NCI-H2081 treated with DMSO at 0.1 percent for 48 hours (cell line): Measurements from ENCODE around the gene MAP4K5.
"Not testable (repeated sequence)": the region's sequence is repeated elsewhere in the genome, so short reads cannot be mapped to it uniquely, and the experiment has no call there.

Experiments used
- DNase-seq: peaks from one replicate; lab custom pipeline; 2025; lab: John Stamatoyannopoulos, UW

Gene MAP4K5

DNA sequence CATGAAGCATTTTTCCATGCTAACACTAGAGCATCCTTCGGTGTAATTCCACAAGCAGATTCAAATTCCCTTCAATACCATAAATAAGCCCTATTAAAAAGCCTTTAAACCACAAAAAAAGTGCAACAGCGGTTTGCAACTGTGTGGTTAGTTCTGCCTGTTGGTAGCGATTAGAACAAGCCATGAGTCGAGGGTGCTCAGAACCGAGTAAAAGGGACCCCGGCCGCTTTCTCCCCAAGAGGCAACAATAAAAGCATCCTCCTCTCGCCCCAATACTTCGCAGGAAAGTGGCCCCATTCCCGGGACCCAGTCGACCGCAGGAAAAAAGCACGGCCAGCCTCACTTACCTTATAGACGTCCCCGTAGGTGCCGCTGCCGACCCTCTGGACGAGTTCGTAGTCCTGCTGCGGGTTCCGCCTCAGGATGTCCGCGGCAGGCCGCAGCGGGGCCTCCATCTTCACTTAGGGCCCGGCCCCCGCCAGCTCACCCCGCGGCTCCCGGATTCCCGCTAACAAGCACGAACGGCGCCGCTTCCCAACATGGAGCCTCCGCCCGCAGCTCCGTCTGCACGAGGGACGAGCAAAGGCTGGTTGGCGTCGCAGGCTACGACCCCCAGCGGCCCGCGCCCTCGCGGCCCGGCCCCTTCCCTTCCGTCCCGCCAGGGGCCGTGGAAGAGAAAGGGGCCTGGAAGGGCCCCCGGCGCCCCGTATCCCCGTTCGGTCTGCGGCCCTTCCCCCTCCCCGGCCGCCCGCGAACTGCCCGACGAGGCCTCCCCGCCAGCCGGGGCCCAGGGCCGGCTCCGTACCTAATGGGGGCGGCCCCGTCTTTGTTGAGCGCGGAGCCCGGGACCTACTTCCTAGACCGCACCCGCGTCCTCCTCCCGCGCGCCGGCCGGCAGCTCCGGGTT, 521 bp downstream of the MAP4K5 start:
- no peak for DNase-seq

DNA sequence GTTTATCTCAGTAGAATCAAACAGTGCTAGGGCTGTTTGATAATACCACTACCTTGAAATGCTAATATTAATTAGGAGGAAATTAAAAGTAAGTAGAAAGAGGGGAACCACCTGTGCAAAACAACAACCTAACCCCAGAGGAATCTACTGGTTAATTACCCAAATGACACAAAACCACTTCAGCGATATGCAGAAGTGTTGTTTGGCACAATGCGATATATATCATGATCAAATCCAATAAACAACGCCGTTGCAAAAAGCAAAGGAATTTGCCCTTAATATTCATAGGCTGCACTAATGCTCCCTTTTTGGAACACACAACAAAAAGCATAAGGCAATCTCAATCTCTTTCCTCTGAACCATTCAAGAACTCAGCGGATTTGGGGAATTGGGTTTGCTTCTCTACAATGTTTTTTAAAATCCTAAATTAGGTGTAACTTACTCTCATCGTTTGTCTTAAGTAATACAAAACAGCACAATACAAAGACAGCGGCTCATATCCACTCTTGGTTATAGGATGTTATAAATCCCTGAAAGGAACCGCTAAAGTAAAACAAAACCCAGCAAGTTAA, 1.5 kb downstream of the MAP4K5 start:
- DNase-seq, result no peak

DNA sequence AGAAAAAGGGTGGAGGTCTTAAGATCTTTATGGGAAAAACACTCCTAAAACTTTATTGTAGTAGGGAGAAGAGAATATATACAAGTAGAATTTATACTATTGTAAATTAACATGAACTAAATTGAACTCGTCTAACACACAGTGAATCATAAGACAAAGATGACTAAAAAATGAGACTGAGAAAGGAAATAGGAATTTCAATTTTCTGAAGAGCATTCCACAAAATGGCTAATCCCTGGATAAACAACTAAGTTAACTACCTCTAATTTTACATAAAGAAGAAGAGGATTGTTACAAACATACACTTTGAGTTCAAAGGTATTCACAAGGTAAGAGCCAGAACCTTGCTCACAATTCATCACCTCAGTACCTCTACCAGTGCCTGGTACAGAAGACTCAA, 2.0 kb downstream of the MAP4K5 start:
- DNase-seq, result no peak

DNA sequence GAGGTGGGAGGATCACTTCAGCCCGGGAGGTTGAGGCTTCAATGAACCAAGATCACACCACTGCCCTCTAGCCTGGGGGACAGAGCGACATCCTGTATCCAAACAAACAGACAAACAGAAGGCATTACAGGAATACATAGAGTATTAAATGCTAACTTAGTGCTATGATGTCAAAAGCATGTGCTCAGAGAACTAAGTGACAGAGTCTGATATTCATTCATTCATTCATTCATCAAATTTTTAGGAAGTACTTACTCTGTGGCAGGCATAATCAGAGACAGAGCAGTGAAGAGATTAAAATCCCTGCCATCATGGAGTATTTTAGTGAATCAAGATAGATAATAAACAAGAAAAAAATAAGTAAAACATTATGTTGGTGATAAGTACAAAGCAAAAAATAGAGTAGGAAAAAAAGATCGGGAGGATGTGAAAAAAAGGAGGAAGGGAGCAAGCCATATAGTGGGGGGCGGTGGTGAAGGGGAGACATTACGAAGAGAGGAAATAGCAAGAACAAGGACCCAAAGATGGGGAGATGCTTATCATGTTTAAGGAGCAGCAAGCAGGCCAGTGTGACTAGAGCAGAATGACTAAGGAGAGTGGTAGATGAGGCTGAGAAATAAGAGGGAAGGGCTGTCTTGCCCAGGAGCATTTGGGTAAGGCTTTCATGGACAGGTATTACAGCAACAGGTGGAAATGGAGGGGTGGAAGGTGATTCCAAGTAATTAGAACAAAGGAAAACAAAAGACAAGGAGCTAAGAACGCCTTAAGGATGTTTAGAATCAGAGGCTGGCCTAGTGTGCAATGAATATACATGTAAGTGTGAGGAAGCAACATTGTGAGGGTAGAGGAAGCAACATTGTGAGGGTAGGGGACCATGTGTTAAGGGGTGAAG, 2.8 kb downstream of the MAP4K5 start:
- DNase-seq, result no peak

DNA sequence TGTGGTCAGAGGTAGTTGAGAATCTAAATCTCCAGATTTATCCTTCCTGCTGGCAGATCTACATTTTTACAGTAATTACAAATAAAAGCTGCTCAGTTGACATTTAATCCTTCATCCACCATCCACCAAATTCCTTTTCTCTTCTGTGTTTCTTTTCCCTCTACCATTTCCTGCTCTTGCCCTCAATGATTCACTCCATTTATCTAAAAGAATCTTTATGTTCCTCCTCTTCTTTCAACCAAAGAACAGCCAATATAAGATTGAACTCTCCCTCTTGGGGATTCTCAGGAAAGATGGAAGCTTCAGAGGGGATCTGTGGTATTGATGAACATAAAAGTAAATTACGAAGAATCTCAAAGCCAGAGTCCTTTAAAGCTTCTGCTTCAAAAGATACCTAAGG, 4.4 kb downstream of the MAP4K5 start:
- DNase-seq, result no peak

DNA sequence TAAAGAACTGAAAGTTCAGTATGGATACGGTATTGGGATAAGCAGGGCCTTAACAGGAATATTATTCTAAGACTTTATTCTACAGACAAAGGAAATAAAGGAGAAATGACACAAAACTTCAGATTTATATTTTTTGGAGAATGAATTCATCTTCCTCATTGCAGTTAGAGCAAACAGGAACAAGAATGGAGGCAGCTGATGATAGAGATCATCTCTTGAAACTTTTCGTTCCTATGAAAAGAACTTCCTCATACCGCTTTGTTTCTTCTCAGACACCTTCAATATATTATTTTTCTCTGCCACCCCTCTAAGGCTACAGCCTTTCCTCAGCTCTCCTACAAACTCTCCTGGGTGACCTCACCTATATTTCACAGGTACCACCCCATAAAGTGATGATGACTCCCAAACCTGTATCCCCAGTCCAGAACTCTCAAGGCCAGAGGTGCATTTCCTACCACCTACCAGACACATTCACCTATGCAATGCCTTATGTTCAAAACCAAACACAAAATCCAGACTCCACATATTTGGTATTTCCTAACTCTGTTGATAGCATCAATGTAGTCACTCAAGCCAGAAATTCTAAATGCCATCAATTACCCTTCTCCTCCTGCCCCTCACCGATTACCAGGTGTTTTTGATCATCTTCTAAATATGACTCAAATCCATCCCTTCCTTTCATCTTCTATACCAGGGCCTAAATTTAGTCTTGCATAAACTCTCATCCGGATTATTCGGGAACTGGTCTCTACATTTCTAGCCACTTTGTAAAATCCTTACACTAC, 7.4 kb downstream of the MAP4K5 start:
- no peak for DNase-seq

DNA sequence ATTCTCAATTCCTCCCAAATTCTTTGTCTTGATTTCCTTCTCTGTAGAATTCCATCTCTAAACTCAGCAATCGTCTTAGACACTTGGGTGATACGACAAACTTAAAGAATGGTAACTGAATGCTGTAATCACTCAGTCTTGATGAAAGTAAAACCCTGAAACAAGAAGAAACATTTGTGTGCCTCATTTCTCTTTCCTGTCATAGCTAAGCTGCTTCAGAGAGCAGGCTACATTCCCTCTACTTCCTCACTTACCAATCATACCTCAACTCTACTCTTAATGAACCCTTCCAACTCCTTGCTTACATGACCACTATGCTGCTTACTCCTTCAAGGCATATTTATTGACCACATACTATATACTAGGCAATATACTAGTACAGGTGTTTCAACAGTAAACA, 8.3 kb downstream of the MAP4K5 start:
- DNase-seq, result no peak

DNA sequence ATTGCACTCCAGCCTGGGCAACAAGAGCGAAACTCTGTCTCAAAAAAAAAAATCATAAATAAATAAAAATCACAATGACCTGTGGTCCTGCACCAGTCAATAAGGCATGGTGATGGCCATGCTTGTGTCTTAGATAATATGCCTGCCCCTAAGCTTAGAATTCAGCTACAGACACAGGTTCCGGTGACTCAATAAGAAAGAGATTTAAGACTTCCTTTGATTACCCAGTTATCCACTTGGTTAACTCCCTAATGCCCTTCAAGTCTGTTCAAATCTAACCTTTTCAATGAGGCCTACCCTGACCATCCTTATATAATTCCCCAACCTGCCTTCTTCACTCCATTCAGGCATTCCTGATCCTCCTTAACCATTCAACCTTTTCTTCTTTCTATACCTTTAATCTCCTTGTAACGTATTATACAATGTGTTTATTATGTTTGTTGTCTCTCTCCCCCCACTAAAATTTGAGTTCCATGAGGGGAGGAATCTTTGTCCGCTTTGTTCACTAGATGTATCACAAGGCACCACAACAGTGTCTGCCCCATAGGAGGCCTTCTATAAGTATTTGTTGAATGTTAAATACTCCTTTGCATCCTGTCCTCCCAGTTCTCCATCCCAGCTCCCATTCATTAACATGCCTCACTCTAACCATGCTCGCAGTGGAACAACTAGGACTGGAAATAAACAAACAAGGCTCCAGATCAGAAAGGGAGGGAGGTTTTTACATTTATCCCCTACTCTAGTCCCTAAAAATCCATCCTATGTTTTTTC, 8.9 kb downstream of the MAP4K5 start:
- no peak for DNase-seq

DNA sequence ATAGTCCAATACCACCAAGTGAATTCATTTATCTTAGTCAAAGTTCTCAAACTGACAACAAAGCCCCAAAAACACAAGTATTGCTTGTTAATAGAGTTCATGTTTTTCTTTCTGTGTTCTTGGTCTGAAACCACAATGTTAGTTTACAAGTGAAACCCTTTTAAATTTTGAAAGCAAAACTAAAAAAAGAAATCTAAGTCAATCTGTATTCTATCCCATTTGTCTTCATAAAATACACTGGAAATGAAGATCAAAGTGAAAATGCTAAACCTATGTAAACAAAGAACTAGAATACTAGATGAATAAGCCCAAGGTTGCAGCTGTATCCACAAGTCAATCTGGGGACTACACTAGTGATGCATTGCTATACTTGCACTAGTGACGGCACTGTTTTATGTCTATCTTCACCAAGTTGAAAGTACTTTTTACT, 10.4 kb downstream of the MAP4K5 start:
- no peak for DNase-seq

DNA sequence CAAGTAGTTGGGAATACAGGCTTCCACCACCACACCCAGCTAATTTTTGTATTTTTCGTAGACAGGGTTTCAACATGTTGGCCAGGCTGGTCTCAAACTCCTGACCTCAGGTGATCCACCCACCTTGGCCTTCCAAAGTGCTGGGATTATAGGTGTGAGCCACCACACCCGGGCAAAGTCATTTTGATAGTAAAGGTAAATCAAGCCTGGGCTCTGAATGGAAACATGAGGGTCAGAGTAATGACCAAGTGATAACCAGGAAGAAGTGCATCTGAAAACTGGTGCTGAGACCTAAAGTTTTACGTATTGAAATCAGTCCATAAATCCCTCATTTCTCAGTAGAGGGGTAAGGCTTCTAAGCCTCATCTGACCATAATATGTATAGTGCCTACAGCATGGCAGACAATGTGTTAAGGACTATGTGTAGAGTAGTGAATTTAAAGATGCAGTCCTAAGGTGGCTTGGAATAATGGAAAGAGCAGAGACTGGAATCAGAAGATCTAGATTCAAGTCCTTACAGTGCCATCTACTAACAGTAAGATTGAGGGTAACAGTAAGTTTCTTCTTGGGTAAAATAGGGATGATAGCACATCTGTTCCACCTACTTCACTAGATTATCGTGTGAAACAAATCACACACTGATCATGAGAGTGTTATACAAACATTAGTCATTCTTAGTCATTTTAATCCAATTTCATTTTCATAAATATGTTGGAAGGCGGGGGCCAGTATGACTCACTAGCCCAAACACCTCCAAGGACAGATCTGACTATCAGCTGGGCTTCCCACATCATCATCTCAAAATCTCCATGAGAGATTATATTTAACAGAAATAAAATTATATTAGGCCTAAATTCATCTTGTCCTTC, 11.2 kb downstream of the MAP4K5 start:
- DNase-seq, result no peak

DNA sequence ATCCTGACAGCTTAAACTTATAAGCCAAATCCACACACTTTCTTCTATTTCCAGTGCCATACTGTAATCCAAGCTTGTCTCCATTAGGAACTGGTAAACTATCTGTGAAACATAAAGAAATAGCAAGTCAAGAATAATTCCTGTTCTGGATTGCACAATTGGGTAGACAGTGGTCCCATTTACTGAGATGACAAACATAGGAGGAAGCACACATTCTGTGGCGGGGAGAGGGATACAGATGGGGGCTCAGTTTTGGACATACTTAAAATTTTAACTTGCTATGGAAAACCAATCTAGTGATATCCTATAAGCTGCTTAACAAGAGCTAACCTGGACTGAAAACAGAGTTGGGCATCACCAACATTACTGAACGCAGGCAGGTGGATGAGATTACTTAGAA, 16.3 kb downstream of the MAP4K5 start:
- no peak for DNase-seq

DNA sequence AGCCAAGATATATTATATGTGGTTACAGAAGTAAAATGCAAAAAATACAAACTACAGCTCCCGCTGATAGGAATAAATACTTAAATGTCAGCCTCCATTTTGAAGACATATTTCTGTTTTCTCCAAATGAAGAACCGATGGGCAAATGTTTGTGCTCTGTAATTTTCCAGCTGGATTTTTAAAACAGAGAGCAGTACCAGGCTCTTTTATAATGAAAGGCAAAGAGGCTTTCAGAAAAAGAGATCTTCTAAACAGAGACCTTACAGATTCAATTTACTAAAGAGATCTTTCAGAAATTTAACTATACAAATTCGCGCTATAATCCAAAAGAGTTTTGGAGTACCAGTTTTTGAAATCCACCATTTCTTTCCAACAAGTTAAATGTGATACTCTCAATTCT, 19.9 kb downstream of the MAP4K5 start:
- no peak for DNase-seq

DNA sequence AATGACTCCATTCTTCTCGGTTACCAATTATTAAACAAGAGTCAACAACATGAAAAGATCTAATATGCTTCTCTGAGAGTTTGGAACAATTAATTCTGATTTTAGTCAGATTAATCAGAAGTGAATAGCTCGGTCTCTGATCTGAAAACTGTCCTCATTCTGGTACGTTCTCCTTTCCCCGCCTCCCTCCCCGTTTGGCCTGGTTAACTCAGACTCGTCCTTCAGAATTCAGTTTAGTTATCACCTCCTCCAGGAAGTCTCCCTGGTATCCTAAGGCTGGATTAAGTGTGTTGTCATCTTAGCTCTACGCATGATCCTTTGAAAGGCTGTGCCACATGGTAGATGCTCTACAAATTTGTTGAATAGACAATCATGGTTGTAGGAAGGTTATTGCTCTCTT, 22.2 kb downstream of the MAP4K5 start:
- DNase-seq, result no peak

DNA sequence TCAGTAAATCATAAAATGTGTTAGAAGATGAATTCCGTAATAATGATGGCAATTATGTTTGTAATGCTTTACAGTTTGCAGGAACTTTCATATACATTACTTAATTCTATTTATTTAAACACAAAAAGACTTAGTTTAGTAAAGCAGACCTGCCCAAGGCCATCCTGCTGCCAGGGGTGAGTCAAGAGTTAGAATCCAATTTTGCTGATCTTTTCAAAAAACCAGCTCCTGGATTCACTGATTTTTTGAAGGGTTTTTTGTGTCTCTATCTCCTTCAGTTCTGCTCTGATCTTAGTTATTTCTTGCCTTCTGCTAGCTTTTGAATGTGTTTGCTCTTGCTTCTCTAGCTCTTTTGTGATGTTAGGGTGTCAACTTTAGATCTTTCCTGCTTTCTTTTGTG, 25.3 kb downstream of the MAP4K5 start:
- DNase-seq, result not testable (repeated sequence)

DNA sequence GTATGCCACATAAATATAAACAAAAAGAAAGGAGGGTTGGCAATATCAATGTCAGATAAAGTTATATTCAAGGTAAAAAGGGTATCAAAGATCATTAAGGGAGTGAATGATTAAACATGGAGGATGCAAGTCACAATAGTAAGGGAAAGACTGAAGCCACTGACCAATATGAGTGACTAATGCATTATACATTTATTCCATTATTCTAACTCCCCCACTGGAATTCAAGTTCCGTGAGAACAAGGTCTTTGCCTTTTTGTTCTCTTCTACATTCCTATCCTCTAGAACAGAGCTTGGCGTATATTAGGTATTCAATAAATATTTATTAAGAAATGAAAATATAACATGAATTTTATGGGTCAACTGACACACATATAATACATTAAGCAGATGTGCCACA, 30.7 kb downstream of the MAP4K5 start:
- DNase-seq, result no peak

DNA sequence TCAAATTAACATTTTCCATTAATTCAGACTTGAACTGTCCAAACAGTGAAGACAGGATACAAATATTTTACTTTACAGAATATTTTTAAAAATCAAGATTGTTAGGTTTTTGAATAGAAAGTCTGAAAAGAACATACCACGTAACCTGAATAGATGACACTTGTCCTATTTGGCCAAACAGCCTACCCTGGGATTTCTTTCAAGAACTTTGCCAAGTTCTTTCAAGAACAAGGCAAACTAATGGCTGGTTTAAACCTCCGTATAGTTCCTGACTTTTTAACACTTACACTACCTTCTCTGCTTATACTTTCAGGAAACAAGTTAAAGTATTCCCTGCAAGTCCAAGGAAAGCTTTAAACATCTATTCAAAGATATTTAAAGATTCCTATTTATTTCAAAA, 35.0 kb downstream of the MAP4K5 start:
- DNase-seq, result no peak

DNA sequence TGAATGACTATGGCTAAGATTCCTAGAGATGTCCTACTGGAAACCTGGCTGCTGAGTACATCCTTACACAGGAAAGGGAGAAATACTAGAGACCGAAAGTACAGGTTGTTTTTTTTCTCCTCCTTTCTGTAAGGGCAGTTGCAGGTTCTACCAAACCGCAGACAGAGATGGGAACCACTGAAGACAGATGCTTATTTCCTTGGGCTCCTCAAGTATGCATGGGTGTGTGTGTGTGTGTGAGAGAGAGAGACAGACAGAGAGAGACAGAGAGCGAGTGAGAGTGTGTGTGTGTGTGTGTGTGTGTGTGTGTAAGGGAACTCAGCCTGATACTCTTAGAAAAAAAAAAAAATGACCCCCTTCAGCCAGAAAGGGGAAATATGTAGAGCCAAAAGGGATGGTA, 42.5 kb downstream of the MAP4K5 start:
- no peak for DNase-seq

DNA sequence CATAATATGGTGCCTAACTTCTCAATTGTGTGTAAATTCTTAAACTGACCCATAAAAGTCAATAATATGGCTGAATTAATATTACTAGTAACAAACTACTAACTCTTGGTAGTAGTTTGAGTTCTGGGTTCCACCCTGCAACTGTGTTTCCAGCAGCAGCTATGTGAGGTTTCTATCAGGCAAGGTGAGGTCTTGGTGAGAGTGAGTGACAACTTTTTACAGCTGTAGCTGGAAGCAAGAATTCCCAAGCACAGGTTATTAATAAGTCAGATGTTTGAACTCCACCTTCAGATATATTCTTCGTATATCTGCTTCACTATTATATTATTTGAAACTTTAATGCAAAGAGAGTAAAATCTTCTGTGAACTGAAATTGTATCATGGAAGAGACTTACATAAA, 43.8 kb downstream of the MAP4K5 start:
- DNase-seq, result no peak

DNA sequence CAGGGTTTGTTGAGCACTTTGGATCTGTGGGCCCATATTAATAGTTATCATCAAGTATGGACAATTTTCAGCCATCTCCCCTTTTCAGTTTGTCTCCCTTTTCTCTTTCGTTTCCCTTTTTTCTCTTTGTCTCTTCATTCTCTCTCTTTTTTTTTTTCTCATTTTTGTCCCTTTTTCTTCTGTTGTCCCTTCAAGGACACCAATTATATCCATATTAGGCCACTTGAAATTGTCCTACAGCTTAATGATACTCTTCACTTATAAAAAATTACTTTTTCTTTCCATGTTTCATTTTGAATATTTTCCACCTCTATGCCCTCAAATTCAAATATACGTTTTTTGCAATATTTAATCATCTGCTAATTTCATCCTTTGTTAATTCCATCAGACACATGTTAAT, 53.3 kb downstream of the MAP4K5 start:
- no peak for DNase-seq

DNA sequence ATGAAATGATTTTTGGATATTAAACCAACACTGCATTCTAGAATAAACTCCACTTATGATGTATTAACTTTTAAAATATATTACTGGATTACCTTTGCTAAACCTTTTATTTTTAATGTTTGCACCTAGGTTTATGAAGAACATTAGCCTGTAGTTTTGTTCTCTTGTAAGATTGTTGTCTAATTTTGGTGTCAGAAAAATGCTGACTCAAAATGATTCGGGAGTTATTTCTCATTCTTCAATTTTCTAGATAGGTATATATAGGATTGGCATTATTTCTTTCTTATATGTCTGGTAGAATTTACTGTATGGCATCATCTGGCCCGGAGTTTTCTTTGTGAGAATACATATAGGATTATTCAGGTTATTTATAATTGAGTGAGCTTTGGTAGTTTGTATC, 54.6 kb downstream of the MAP4K5 start:
- no peak for DNase-seq
